Caki2 (cell line): Measurements from ENCODE around the gene USP2. TPM values are rescaled to one million over a fixed set of nuclear protein-coding genes. Genes with fewer than 3 reads are reported as not detected.
A peak's percentile ranks its signal among the peaks of the same experiment; 100 is the strongest.

Experiments used
- DNase-seq: peaks from one replicate; pipeline ENCODE4 v3.0.0-alpha.2; 2015; ENCODE audit warnings: low read depth
- in situ Hi-C: cut with HindIII; loops from 2 replicates; pipeline ENCODE4 v1.10.0; 2016; ENCODE audit warnings: low sequenced_read_pairs, low pct_unique_long_range_greater_than_20kb, mixed read lengths
- total RNA-seq: library from RNA; depleted of rRNA; stranded (reverse); fragments of >200 nt; shearing (Covaris generic); gene quantifications from 2 replicates; pipeline ENCODE4 v1.2.3, GENCODE V29; 2014; ENCODE audit warnings: low replicate concordance; rRNA removed

The USP2 gene
- total RNA-seq, result 3.7 TPM in 1 of 2 replicates, not detected in the other

GRCh38 chr11:119381181-119381988 lies at the start of gene USP2:
Gene USP2 (minus strand): TSS chr11:119381690. CDS start chr11:119373480, 8,210 bp downstream.
- DNase-seq, result peak; percentile 95
- in situ Hi-C loops, result no loop called here

GRCh38 chr11:119427279-119427678 lies 45.8 kb upstream of the USP2 start:
- DNase-seq, result no peak
- in situ Hi-C loops, result no loop called here

- in situ Hi-C loops, result no loop called here
- no peak for DNase-seq
Observed at GRCh38 chr11:119426142-119426541, 44.7 kb upstream of the USP2 start.

DNA sequence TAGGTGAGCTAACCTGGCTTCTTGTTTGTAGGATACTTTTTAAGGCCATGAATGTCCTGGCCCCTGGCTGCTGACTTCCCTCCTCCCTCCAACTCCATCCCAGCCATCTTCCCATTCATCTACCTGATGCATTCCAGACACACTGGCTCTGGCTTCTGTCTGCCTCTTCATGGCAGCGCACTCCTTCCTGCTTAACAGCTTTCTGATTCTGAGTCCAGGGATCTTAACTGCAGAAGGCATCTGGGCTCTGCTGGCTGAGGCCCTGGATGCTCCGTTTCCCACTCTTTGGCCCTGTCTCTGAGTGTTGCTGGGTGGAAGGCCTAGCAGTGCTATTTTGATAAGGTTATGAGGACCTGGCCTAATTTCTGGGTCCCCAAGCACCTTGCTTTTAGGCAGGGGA lies 43.3 kb upstream of the USP2 start:
- in situ Hi-C loops, result no loop called here
- no peak for DNase-seq

GRCh38 chr11:119424276-119424675 lies 42.8 kb upstream of the USP2 start:
- in situ Hi-C loops, result no loop called here
- DNase-seq, result no peak

- DNase-seq, result no peak
- in situ Hi-C loops, result no loop called here
Observed at GRCh38 chr11:119423509-119424254, 42.2 kb upstream of the USP2 start.

GRCh38 chr11:119422809-119423508 lies 41.5 kb upstream of the USP2 start, which contains the start of gene THY1:
Gene THY1 (minus strand): TSS chr11:119423172. CDS start chr11:119420905, 2,267 bp downstream.
- DNase-seq, result no peak
- in situ Hi-C loops, result no loop called here

DNA sequence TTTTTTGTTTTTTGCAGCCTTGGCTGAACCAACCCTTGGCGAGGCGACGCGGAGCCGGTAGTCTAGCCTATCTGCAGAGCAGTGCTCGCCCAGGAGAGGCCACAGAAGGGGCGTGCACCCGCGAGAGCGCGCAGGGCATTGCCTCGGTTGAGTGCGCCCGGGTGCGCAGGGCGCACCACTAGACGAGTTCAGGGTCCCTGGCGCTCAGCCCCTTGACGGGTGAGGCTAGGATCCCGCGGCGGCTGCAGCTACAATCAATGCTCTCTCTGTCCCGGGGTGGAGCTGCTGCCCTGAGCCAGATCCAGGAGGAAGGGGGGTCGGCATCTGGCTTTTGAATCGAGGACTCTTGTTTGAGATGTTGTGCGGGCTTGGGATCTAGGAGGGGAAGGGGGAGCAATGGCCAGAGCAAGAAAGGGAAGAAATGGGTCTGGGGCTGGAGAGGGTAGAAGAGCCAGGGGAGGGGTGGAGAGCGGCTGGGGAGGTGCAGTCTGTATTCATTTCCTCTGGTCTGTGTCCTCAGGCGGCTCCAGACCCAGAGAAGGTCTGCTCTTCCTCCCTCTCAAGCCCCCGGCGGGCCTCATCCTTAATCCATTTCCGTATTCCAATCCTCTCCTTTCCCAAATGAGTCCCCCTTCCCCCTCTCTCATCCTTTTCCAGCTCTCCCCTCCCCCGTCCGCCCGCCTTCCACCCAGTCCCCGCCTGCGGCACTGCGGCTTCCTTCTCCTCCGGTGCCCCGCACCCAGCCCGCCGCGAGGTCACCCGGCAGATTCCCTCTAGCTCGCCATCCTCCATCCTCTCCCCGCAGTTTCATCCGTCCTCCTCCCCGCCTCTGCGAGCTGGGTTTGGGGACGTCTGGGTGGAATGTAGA lies 40.7 kb upstream of the USP2 start:
- in situ Hi-C loops, result no loop called here
- DNase-seq, result no peak

GRCh38 chr11:119421351-119421750 lies 39.9 kb upstream of the USP2 start:
- in situ Hi-C loops, result no loop called here

GRCh38 chr11:119420631-119421030 lies 39.1 kb upstream of the USP2 start:
- in situ Hi-C loops, result no loop called here
- no peak for DNase-seq

More at GRCh38 chr11:119421351-119421750, 39.9 kb upstream of the USP2 start:
- DNase-seq, result no peak

DNA sequence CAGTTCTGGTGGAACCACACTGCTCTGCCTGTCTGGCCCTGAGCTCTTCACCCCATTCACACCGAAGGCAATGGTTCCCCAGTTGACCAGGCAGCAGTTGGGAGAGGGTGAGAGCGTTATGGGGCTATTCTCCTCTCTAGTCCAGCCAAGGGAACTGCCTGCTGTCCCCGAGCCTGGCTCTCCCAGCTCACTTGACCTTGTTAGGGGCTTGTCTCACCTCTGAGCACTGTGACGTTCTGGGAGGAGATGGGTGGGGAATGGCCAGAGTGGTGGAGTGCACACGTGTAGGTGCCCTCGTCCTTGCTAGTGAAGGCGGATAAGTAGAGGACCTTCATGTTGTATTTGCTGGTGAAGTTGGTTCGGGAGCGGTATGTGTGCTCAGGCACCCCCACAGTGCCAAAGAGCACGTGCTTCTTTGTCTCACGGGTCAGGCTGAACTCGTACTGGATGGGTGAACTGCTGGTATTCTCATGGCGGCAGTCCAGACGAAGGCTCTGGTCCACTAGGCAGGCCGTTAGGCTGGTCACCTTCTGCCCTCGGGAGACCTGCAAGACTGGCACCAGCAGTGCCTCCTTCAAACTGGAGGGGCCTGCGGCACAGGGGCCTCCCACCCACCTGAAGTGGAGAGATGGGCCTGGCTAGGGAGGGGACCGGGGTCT lies 38.5 kb upstream of the USP2 start:
- peak; percentile 71 for DNase-seq
- in situ Hi-C loops, result no loop called here

GRCh38 chr11:119419246-119419645 lies 37.8 kb upstream of the USP2 start:
- in situ Hi-C loops, result no loop called here
- DNase-seq, result no peak

DNA sequence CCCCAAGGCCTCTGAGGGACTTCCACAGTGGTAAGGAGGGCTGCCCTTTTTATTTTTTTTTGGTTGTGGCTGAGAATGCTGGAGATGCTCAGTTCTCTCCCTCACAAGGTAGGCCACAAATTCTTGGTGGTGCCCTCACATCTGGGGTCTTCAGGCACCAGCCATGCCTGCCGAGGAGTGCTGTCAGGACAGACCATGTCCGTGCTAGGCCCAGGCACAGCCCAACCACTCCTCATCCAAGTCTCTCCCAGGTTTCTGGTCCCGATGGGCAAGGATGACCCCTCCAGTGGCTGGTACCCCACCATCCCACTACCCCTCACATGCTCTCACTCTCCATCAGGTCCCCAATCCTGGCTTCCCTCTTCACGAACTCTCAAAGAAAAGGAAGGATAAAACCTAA lies 37.3 kb upstream of the USP2 start:
- in situ Hi-C loops, result no loop called here

GRCh38 chr11:119417726-119418540 lies 36.4 kb upstream of the USP2 start:
- DNase-seq, result peak; percentile 71
- in situ Hi-C loops, result no loop called here

More for the DNA sequence above, 37.3 kb upstream of the USP2 start:
- no peak for DNase-seq

DNA sequence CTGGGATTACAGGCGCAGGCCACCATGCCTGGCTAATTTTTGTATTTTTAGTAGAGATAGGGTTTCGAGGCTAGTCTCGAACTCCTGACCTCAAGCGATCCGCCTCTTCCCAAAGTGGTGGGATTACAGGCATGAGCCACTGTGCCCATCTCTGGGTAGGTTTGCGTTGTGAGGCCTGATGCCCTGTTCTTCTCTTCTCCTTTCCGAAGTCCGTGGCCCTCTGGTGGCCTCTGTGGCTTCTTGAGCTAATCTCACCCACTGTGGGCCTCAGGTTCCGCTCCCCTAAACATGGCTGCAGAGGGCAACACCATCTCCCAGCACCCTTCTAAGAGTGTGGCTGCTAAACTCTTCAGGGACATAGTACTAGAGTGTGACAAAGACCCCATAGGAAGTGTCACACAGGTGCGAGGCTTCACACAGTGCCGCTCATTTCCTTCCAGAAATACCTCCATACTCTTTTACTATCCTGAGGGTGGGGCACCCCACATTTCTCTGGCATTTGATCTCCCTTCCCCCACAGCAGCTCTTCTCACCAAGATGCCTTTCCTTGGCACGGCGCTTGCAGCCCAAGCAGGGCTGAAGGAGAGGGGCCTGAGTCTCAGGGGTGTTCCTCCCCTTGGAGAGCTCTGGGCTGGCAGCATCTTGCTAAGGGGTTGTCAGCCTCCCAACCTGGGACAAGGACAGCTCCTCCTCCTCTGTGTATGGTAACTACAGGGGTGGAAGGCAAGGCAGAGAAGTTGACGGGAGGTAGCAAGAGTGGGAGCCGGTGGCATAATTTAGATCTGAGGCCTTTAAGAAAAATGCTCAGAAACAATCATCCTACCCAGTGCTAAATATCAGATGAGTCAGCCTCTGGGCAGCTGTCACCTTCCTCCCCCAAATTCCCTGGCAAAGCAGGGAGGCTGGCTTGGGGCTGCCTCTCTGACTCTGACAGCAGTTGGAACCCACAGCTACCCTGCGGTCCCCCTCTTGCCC lies 35.4 kb upstream of the USP2 start:
- DNase-seq, result no peak

GRCh38 chr11:119415966-119416365 lies 34.5 kb upstream of the USP2 start:
- in situ Hi-C loops, result no loop called here
- DNase-seq, result no peak

More for the DNA sequence above, 35.4 kb upstream of the USP2 start:
- in situ Hi-C loops, result no loop called here
